ENCODE results near the gene ZMIZ1.

ZMIZ1 gene

DNA sequence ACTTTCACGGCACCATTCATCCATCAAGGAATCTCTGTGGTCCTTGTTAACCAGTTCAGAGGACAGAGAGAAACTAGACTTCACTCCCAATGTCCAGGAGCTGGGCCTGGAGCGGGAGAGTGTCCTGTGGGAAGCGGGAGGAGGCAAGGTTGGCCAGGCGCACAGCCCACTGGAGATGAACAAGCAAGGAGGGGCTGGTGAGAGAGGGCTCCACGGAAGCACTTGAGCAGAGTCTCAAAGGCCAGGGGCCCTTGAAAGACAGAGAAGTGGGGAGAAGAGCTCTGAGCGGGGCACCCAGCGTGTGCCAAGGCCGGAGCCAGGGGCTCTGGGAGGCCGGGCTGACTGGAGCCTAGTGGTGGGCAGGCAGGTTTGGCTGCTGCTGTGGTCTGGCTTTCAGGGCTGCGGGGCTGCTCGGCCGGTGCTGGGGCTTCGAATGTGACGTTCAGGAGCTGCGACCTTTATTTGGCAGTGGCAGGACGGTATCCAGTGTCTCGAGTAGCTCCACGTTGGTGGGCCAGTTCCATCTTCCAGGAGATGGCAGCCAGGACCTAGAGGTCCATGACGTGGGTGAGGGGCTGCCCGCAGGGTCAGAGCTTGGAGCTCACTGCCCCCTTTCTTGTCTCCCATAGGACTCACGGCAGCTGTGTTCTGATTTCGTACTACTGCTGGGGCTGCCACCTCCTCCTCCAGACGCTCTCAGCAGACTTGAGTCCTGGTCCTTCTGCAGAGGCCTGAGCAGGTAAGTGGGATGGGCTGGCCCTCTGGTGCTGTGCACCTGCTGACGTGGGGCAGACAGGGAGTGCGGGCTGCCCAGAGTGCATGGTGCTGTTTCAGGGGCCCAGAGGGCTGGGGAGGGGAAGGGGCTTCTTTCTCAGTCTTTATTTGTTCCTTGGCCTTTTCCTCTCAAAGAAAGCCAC lies 49.8 kb downstream of the ZMIZ1 start:
- DNase-seq: no peak
- Histone ChIP-seq H3K9me3 (ENCODE audit: control extremely low read depth in 1 of 5, control insufficient read depth in 4 of 5, insufficient read depth in 2 of 5, low read depth in 1 of 5, low read length in 4 of 5) (no peaks in the 10 kb centered on the region), H3K4me1 (ENCODE audit: control extremely low read depth in 1 of 4, control insufficient read depth in 4 of 4, insufficient read depth in 4 of 4, low read length in 3 of 4) (peaks cover 0 to 51% (median 43%) of the 10 kb centered on the region in 4 experiments), H3K36me3 (ENCODE audit: control insufficient read depth in 4 of 4, insufficient read depth in 4 of 4, low read length in 3 of 4) (peaks cover 10 to 92% (median 40%) of the 10 kb centered on the region in 4 experiments), H3K27me3 (replicated peaks in 2 of 5; ENCODE audit: control insufficient read depth in 4 of 5, insufficient read depth in 5 of 5, low read length in 4 of 5) (no peaks in the 10 kb centered on the region), H3K4me3 (ENCODE audit: control insufficient read depth in 1 of 7, extremely low read depth in 1 of 7, insufficient read depth in 4 of 7, low read depth in 2 of 7, low read length in 6 of 7) (no peak overlapping the region), H3K27ac (ENCODE audit: insufficient read depth in 1 of 2, low read depth in 1 of 2, low read length in 2 of 2, poor library complexity in 1 of 2, severe bottlenecking in 2 of 2) (peak overlapping the region in 1 of 2 experiments; percentile 32)
- WGBS (ENCODE audit: insufficient coverage): 92% methylated on average over 20 of the region's 25 CpGs
- ChIA-PET POLR2A (interaction anchor here (0.8 kb wide), 1 partner anchor 15 kb away, joined by 3 read pairs; no protein-coding TSS in a partner anchor), CTCF (interaction anchor here (1.4 to 2.7 kb wide), 4 partner anchors 10 to 78 kb away, joined by 4 to 10 read pairs (median 7); no protein-coding TSS in a partner anchor)

DNA sequence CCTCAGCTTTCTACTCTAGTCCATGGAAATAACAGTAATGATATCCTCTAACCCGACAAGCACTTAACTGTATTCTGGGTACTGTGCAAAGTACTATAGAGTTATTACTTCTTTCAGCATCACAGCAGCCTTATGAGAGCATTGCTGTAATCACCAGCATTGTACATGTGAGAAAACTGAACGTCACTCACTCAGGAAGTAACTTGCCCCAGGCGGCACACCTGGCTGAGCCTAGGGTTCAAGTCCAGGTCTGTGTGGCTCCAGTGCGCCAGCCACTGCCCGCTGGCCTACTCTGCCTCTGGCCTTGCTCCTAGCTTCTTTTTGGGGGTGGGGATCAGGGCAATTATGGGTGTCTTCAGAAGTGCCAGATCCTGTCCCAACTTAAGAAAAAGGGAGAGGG lies 50.5 kb downstream of the ZMIZ1 start:
- Histone ChIP-seq H3K4me1 (ENCODE audit: control extremely low read depth in 1 of 4, control insufficient read depth in 4 of 4, insufficient read depth in 4 of 4, low read length in 3 of 4) (peaks cover 0 to 48% (median 39%) of the 10 kb centered on the region in 4 experiments), H3K9me3 (ENCODE audit: control extremely low read depth in 1 of 5, control insufficient read depth in 4 of 5, insufficient read depth in 2 of 5, low read depth in 1 of 5, low read length in 4 of 5) (no peaks in the 10 kb centered on the region), H3K27ac (ENCODE audit: insufficient read depth in 1 of 2, low read depth in 1 of 2, low read length in 2 of 2, poor library complexity in 1 of 2, severe bottlenecking in 2 of 2) (peak overlapping the region in 1 of 2 experiments; percentile 32), H3K36me3 (ENCODE audit: control insufficient read depth in 4 of 4, insufficient read depth in 4 of 4, low read length in 3 of 4) (peaks cover 10 to 95% (median 46%) of the 10 kb centered on the region in 4 experiments), H3K27me3 (replicated peaks in 2 of 5; ENCODE audit: control insufficient read depth in 4 of 5, insufficient read depth in 5 of 5, low read length in 4 of 5) (no peaks in the 10 kb centered on the region), H3K4me3 (ENCODE audit: control insufficient read depth in 1 of 7, extremely low read depth in 1 of 7, insufficient read depth in 4 of 7, low read depth in 2 of 7, low read length in 6 of 7) (no peak overlapping the region)
- POLR2A ChIA-PET: no interaction called here
- DNase-seq: no peak
- WGBS (ENCODE audit: insufficient coverage): 57% methylated on average over 2 of the region's 5 CpGs
- CTCF ChIA-PET: interaction anchor here (1.4 to 2.7 kb wide), 3 partner anchors 9 to 77 kb away, joined by 4 to 10 read pairs (median 9); no protein-coding TSS in a partner anchor

GRCh38 chr10:79123547-79123963 lies 54.8 kb downstream of the ZMIZ1 start:
- WGBS (ENCODE audit: insufficient coverage): 92% methylated on average over 8 of the region's 8 CpGs
- CTCF ChIA-PET: interaction anchor here (0.8 to 3.6 kb wide), 6 partner anchors 9 to 72 kb away, joined by 4 to 28 read pairs (median 6); no protein-coding TSS in a partner anchor
- DNase-seq: no peak

GRCh38 chr10:79124066-79124465 lies 55.3 kb downstream of the ZMIZ1 start:
- H3K4me1 ChIP-seq (ENCODE audit: control extremely low read depth in 1 of 4, control insufficient read depth in 4 of 4, insufficient read depth in 4 of 4, low read length in 3 of 4): peaks cover 6 to 63% (median 48%) of the 10 kb centered on the region in 4 experiments
- CTCF ChIA-PET: interaction anchor here (0.7 to 7.6 kb wide), 11 partner anchors 9 to 75 kb away, joined by 3 to 39 read pairs (median 5); no protein-coding TSS in a partner anchor
- H3K36me3 ChIP-seq (ENCODE audit: control insufficient read depth in 4 of 4, insufficient read depth in 4 of 4, low read length in 3 of 4): peaks cover 14 to 95% (median 64%) of the 10 kb centered on the region in 4 experiments
- no peak for DNase-seq
- POLR2A ChIA-PET: interaction anchor here (1.2 kb wide), 1 partner anchor 10 kb away, joined by 3 read pairs; no protein-coding TSS in a partner anchor
- peak overlapping the region in 1 of 2 experiments; percentile 22 for H3K27ac ChIP-seq (ENCODE audit: insufficient read depth in 1 of 2, low read depth in 1 of 2, low read length in 2 of 2, poor library complexity in 1 of 2, severe bottlenecking in 2 of 2)
- no peak overlapping the region for H3K4me3 ChIP-seq (ENCODE audit: control insufficient read depth in 1 of 7, extremely low read depth in 1 of 7, insufficient read depth in 4 of 7, low read depth in 2 of 7, low read length in 6 of 7)
- H3K9me3 ChIP-seq (ENCODE audit: control extremely low read depth in 1 of 5, control insufficient read depth in 4 of 5, insufficient read depth in 2 of 5, low read depth in 1 of 5, low read length in 4 of 5): no peaks in the 10 kb centered on the region
- no peaks in the 10 kb centered on the region for H3K27me3 ChIP-seq (replicated peaks in 2 of 5; ENCODE audit: control insufficient read depth in 4 of 5, insufficient read depth in 5 of 5, low read length in 4 of 5)

More at GRCh38 chr10:79123547-79123963, 54.8 kb downstream of the ZMIZ1 start:
- Histone ChIP-seq H3K36me3 (ENCODE audit: control insufficient read depth in 4 of 4, insufficient read depth in 4 of 4, low read length in 3 of 4) (peaks cover 14 to 97% (median 68%) of the 10 kb centered on the region in 4 experiments), H3K4me1 (ENCODE audit: control extremely low read depth in 1 of 4, control insufficient read depth in 4 of 4, insufficient read depth in 4 of 4, low read length in 3 of 4) (peaks cover 3 to 58% (median 44%) of the 10 kb centered on the region in 4 experiments), H3K27me3 (replicated peaks in 2 of 5; ENCODE audit: control insufficient read depth in 4 of 5, insufficient read depth in 5 of 5, low read length in 4 of 5) (no peaks in the 10 kb centered on the region), H3K4me3 (ENCODE audit: control insufficient read depth in 1 of 7, extremely low read depth in 1 of 7, insufficient read depth in 4 of 7, low read depth in 2 of 7, low read length in 6 of 7) (no peak overlapping the region), H3K9me3 (ENCODE audit: control extremely low read depth in 1 of 5, control insufficient read depth in 4 of 5, insufficient read depth in 2 of 5, low read depth in 1 of 5, low read length in 4 of 5) (no peaks in the 10 kb centered on the region), H3K27ac (ENCODE audit: insufficient read depth in 1 of 2, low read depth in 1 of 2, low read length in 2 of 2, poor library complexity in 1 of 2, severe bottlenecking in 2 of 2) (peak overlapping the region in 1 of 2 experiments; percentile 52)
- POLR2A ChIA-PET: interaction anchor here (1.2 kb wide), 1 partner anchor 9 kb away, joined by 3 read pairs; no protein-coding TSS in a partner anchor

- ChIA-PET POLR2A (interaction anchor here (0.7 to 0.8 kb wide), 2 partner anchors 45 to 538 kb away, joined by 3 to 7 read pairs; no protein-coding TSS in a partner anchor), CTCF (interaction anchor here (1.0 to 42.3 kb wide), 10 partner anchors 13 to 76 kb away, joined by 3 to 517 read pairs (median 5); no protein-coding TSS in a partner anchor)
- Histone ChIP-seq H3K36me3 (ENCODE audit: control insufficient read depth in 4 of 4, insufficient read depth in 4 of 4, low read length in 3 of 4) (peaks cover 10 to 88% (median 55%) of the 10 kb centered on the region in 4 experiments), H3K27me3 (replicated peaks in 2 of 5; ENCODE audit: control insufficient read depth in 4 of 5, insufficient read depth in 5 of 5, low read length in 4 of 5) (no peaks in the 10 kb centered on the region), H3K27ac (ENCODE audit: insufficient read depth in 1 of 2, low read depth in 1 of 2, low read length in 2 of 2, poor library complexity in 1 of 2, severe bottlenecking in 2 of 2) (peak overlapping the region in 1 of 2 experiments; percentile 23), H3K4me1 (ENCODE audit: control extremely low read depth in 1 of 4, control insufficient read depth in 4 of 4, insufficient read depth in 4 of 4, low read length in 3 of 4) (peaks cover 6 to 74% (median 56%) of the 10 kb centered on the region in 4 experiments), H3K4me3 (ENCODE audit: control insufficient read depth in 1 of 7, extremely low read depth in 1 of 7, insufficient read depth in 4 of 7, low read depth in 2 of 7, low read length in 6 of 7) (no peak overlapping the region), H3K9me3 (ENCODE audit: control extremely low read depth in 1 of 5, control insufficient read depth in 4 of 5, insufficient read depth in 2 of 5, low read depth in 1 of 5, low read length in 4 of 5) (no peaks in the 10 kb centered on the region)
- no peak for DNase-seq
- 86% methylated on average over 1 of the region's 7 CpGs for WGBS (ENCODE audit: insufficient coverage)
Measured at GRCh38 chr10:79125092-79125491, 56.3 kb downstream of the ZMIZ1 start.

GRCh38 chr10:79126351-79127080 lies 57.8 kb downstream of the ZMIZ1 start:
- Histone ChIP-seq H3K9me3 (ENCODE audit: control extremely low read depth in 1 of 5, control insufficient read depth in 4 of 5, insufficient read depth in 2 of 5, low read depth in 1 of 5, low read length in 4 of 5) (no peaks in the 10 kb centered on the region), H3K4me3 (ENCODE audit: control insufficient read depth in 1 of 7, extremely low read depth in 1 of 7, insufficient read depth in 4 of 7, low read depth in 2 of 7, low read length in 6 of 7) (no peak overlapping the region), H3K36me3 (ENCODE audit: control insufficient read depth in 4 of 4, insufficient read depth in 4 of 4, low read length in 3 of 4) (peaks cover 5 to 87% (median 51%) of the 10 kb centered on the region in 4 experiments), H3K27ac (ENCODE audit: insufficient read depth in 1 of 2, low read depth in 1 of 2, low read length in 2 of 2, poor library complexity in 1 of 2, severe bottlenecking in 2 of 2) (peak overlapping the region in 1 of 2 experiments; percentile 46), H3K27me3 (replicated peaks in 2 of 5; ENCODE audit: control insufficient read depth in 4 of 5, insufficient read depth in 5 of 5, low read length in 4 of 5) (no peaks in the 10 kb centered on the region), H3K4me1 (ENCODE audit: control extremely low read depth in 1 of 4, control insufficient read depth in 4 of 4, insufficient read depth in 4 of 4, low read length in 3 of 4) (peaks cover 6 to 88% (median 69%) of the 10 kb centered on the region in 4 experiments)
- no peak for DNase-seq
- ChIA-PET POLR2A (interaction anchor here (0.9 kb wide), 1 partner anchor 51 kb away, joined by 3 read pairs; no protein-coding TSS in a partner anchor), CTCF (interaction anchor here (0.7 to 42.3 kb wide), 11 partner anchors 11 to 71 kb away, joined by 3 to 517 read pairs (median 4); no protein-coding TSS in a partner anchor)
- WGBS (ENCODE audit: insufficient coverage): 78% methylated on average over 5 of the region's 6 CpGs

Measured in common myeloid progenitor, CD34-positive (primary cell).